ENCODE results near the gene MRPL10.

The MRPL10 gene

GRCh38 chr17:47812146-47812920, 19.0 kb downstream of the MRPL10 start:
- TF ChIP-seq, protein P1, sequence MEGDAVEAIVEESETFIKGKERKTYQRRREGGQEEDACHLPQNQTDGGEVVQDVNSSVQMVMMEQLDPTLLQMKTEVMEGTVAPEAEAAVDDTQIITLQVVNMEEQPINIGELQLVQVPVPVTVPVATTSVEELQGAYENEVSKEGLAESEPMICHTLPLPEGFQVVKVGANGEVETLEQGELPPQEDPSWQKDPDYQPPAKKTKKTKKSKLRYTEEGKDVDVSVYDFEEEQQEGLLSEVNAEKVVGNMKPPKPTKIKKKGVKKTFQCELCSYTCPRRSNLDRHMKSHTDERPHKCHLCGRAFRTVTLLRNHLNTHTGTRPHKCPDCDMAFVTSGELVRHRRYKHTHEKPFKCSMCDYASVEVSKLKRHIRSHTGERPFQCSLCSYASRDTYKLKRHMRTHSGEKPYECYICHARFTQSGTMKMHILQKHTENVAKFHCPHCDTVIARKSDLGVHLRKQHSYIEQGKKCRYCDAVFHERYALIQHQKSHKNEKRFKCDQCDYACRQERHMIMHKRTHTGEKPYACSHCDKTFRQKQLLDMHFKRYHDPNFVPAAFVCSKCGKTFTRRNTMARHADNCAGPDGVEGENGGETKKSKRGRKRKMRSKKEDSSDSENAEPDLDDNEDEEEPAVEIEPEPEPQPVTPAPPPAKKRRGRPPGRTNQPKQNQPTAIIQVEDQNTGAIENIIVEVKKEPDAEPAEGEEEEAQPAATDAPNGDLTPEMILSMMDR (IDR thresholded peaks at IDR 0.05), result no peak
- no peak for TF ChIP-seq ZFX (IDR thresholded peaks at IDR 0.05; ENCODE audit: borderline replicate concordance)
- H3K27ac ChIP-seq, result no peak overlapping the region

DNA sequence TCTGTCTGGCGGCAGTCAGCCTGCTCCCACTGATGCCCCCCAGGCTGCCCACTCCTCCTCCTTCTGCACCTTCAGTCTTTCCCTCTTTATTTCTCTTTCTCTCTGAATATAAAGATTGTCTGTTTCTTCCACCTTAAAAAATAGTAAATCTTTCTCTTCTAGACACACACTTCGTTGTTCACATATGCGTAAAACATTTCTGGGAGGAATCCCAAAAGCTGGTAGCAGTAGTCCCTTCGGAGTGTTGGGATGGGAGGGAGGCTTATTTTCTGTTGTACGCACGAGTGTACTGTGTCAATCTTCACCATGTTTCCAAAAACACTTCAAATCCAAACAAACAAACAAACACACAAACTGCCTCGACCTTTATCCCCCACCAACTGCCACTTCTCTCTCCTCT, 19.6 kb downstream of the MRPL10 start:
- TF ChIP-seq, protein P1 (IDR thresholded peaks at IDR 0.05), result no peak
- TF ChIP-seq ZFX (IDR thresholded peaks at IDR 0.05; ENCODE audit: borderline replicate concordance), result no peak
- H3K27ac ChIP-seq, result no peak overlapping the region

GRCh38 chr17:47810901-47811635, 20.3 kb downstream of the MRPL10 start:
- TF ChIP-seq, protein P1 (IDR thresholded peaks at IDR 0.05), result no peak
- no peak for TF ChIP-seq ZFX (IDR thresholded peaks at IDR 0.05; ENCODE audit: borderline replicate concordance)
- no peak overlapping the region for H3K27ac ChIP-seq

- TF ChIP-seq, protein P1 (IDR thresholded peaks at IDR 0.05), result no peak
- no peak for TF ChIP-seq ZFX (IDR thresholded peaks at IDR 0.05; ENCODE audit: borderline replicate concordance)
- H3K27ac ChIP-seq, result no peak overlapping the region
Measured at GRCh38 chr17:47810200-47810821, 21.0 kb downstream of the MRPL10 start.

GRCh38 chr17:47808830-47809480, 22.4 kb downstream of the MRPL10 start:
- no peak overlapping the region for H3K27ac ChIP-seq
- TF ChIP-seq, protein P1 (IDR thresholded peaks at IDR 0.05), result no peak
- no peak for TF ChIP-seq ZFX (IDR thresholded peaks at IDR 0.05; ENCODE audit: borderline replicate concordance)

DNA sequence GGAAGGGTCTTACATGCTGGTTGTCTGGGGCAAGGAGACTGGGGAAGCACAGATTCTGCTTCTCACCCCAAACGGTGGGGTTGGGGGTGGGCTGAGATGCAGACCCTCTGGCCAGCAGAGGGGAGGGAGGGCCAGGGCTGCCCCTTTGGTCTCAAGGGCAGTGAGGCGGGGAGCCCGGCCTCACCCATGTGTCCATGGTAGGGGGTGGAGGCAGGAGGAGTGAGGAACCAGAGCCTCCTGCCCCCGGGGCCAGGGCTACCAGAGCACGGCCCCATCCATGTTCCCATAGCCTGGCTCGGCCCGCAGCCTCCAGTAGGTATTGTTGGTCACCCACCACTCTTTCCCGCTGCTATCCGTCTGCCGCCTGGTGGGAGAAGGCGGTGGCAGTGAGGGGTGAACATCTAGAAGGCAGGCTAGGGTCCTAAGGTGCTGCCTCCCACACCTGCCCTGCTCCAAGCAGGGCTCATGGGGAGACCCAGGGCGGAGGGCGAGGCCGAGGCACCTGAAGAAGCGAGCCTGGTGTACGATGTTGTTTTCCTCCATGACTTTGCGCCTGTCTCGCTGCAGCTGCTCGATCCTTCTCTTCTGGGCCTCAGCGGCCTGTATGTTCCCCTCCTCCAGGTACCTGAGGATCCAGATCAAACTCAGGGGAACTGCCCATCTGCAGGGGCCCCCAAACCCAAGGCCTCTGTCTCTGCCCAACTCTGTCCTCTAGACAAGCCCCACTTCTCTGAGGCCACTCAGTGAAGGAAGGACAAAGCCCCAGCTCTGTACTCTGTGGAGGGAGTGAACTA, 23.1 kb downstream of the MRPL10 start:
- TF ChIP-seq ZFX (IDR thresholded peaks at IDR 0.05; ENCODE audit: borderline replicate concordance), result no peak
- TF ChIP-seq, protein P1 (IDR thresholded peaks at IDR 0.05), result no peak
- no peak overlapping the region for H3K27ac ChIP-seq

Measured in 22Rv1 (cell line).